ENCODE measurements around the gene SRR.
"Not testable (repeated sequence)": the region's sequence is repeated elsewhere in the genome, so short reads cannot be mapped to it uniquely, and the experiment has no call there.

The SRR gene

GRCh38 chr17:2303204-2304188 is at the start of gene SRR, which contains the start of gene SMG6:
TSS of gene SRR (plus strand) at chr17:2303950. CDS start at chr17:2315561, 11,611 bp downstream.
TSS of gene SMG6 (minus strand) at chr17:2303785. CDS start at chr17:2303720, 65 bp downstream.
- peak; percentile 60 for DNase-seq

GRCh38 chr17:2258830-2259229 is 44.9 kb upstream of the SRR start:
- DNase-seq = not testable (repeated sequence)

- no peak for DNase-seq
Measured at GRCh38 chr17:2259769-2260536, 43.8 kb upstream of the SRR start.

- no peak for DNase-seq
Measured at GRCh38 chr17:2262135-2262587, 41.6 kb upstream of the SRR start.

- DNase-seq = no peak
Measured at GRCh38 chr17:2263183-2264066, 40.3 kb upstream of the SRR start.

GRCh38 chr17:2264067-2264860 is 39.5 kb upstream of the SRR start:
- no peak for DNase-seq

GRCh38 chr17:2265166-2265565 is 38.6 kb upstream of the SRR start:
- DNase-seq = not testable (repeated sequence)

GRCh38 chr17:2266045-2266864 is 37.5 kb upstream of the SRR start:
- no peak for DNase-seq

- no peak for DNase-seq
Measured at GRCh38 chr17:2266865-2267228, 36.9 kb upstream of the SRR start.

GRCh38 chr17:2267354-2267753 is 36.4 kb upstream of the SRR start:
- no peak for DNase-seq

GRCh38 chr17:2271985-2272702 is 31.6 kb upstream of the SRR start:
- DNase-seq = no peak

GRCh38 chr17:2274414-2274813 is 29.3 kb upstream of the SRR start:
- DNase-seq = no peak

- no peak for DNase-seq
Measured at GRCh38 chr17:2275722-2276121, 28.0 kb upstream of the SRR start.

GRCh38 chr17:2277429-2278170 is 26.1 kb upstream of the SRR start:
- no peak for DNase-seq

- no peak for DNase-seq
Measured at GRCh38 chr17:2279707-2280106, 24.0 kb upstream of the SRR start.

- DNase-seq = peak; percentile 15
Measured at GRCh38 chr17:2282297-2282873, 21.4 kb upstream of the SRR start.

- DNase-seq = no peak
Measured at GRCh38 chr17:2283302-2283701, 20.4 kb upstream of the SRR start.

- DNase-seq = no peak
Measured at GRCh38 chr17:2289878-2290478, 13.8 kb upstream of the SRR start.

- no peak for DNase-seq
Measured at GRCh38 chr17:2292100-2292499, 11.7 kb upstream of the SRR start.
